ENCODE data around the gene ETV3L.
A peak's percentile ranks its signal among the peaks of the same experiment; 100 is the strongest.
"Not testable (repeated sequence)": the region's sequence is repeated elsewhere in the genome, so short reads cannot be mapped to it uniquely, and the experiment has no call there.

The ETV3L gene

DNA sequence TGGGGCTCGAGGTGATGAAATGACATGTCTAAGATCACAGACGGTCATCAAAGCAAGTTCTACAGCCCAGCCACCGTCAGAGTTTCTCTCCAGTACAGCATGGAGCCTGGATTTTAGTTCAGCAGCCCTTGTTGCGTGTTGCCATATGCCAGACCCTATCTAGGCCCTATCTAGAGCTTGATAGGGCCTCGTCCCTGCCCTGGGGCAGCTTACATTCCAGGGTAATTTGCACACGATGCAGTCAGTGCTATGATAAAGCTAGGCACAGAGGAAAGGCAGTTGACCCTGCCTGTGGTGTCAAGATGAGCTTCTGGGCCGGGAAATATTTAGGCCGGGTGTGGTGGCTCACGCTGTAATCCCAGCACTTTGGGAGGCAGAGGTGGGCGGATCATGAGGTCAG, 18.9 kb downstream of the ETV3L start:
- no peaks in the 10 kb centered on the region for H3K36me3 ChIP-seq (ENCODE audit: control insufficient read depth, insufficient read depth, low read length)
- H3K27ac ChIP-seq (ENCODE audit: low read depth, low read length, severe bottlenecking), result no peak overlapping the region
- H3K4me1 ChIP-seq (ENCODE audit: control insufficient read depth, insufficient read depth, low read length, poor library complexity, severe bottlenecking), result no peaks in the 10 kb centered on the region
- WGBS, 2 experiments (ENCODE audit: insufficient coverage in 2 of 2), result 90 to 97% methylated on average over 10 of the region's 10 CpGs
- no peak overlapping the region for H3K4me3 ChIP-seq (ENCODE audit: extremely low read depth, insufficient read depth, low read length, poor library complexity, severe bottlenecking)
- H3K9me3 ChIP-seq (ENCODE audit: control insufficient read depth, low read length), result no peaks in the 10 kb centered on the region

DNA sequence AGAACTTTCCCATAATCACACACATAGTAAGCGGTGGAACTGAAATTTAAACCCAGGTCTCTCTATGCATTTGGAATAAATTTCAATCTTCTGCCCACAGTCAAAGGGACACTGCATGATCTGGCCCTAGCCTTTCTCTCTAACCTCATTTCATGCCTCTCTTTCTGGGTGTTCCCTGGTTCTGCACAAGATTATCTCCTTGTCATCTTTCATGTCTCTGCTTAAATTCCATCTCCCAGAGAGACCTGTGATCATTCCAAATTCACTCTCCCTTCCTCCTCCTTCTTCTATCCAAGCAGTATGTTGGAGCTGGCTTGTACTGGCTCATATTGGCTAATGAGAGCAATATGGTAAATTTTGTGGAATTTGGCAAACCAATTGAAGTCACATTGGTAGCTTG, 22.2 kb downstream of the ETV3L start:
- no peaks in the 10 kb centered on the region for H3K36me3 ChIP-seq (ENCODE audit: control insufficient read depth, insufficient read depth, low read length)
- H3K4me1 ChIP-seq (ENCODE audit: control insufficient read depth, insufficient read depth, low read length, poor library complexity, severe bottlenecking), result no peaks in the 10 kb centered on the region
- no peak overlapping the region for H3K4me3 ChIP-seq (ENCODE audit: extremely low read depth, insufficient read depth, low read length, poor library complexity, severe bottlenecking)
- H3K27ac ChIP-seq (ENCODE audit: low read depth, low read length, severe bottlenecking), result no peak overlapping the region
- no peaks in the 10 kb centered on the region for H3K9me3 ChIP-seq (ENCODE audit: control insufficient read depth, low read length)
- WGBS, 2 experiments (ENCODE audit: insufficient coverage in 2 of 2), result 90% methylated on average over 1 of the region's 1 CpG; no CpG with 5 or more reads in 1 of the 2 experiments

GRCh38 chr1:157073944-157074685, 25.5 kb downstream of the ETV3L start:
- 49 to 51% methylated on average over 30 to 35 of the region's 35 CpGs for WGBS, 2 experiments (ENCODE audit: insufficient coverage in 2 of 2)

DNA sequence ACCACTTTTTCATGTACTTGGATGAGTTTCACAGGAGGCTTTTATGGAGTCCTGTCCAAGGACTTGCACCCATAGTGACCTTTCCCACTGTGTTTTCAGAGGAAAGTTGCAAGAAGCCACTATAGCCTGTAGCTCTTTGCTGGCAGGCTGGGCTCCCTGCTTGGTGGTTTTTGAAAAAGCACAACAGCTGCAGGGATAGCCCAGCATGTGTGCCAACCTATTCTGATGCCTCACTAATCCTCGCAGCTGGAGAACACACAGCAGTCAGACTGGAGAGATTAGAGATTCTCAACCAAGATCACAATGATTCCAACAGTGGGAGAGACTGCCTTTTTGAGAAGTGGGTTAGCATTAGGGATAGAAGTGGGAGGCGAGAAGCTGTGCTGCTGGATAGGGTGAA, 30.0 kb downstream of the ETV3L start:
- no peaks in the 10 kb centered on the region for H3K36me3 ChIP-seq (ENCODE audit: control insufficient read depth, insufficient read depth, low read length)

More at GRCh38 chr1:157073944-157074685, 25.5 kb downstream of the ETV3L start:
- H3K36me3 ChIP-seq (ENCODE audit: control insufficient read depth, insufficient read depth, low read length), result no peaks in the 10 kb centered on the region
- H3K27ac ChIP-seq (ENCODE audit: low read depth, low read length, severe bottlenecking), result no peak overlapping the region
- no peaks in the 10 kb centered on the region for H3K4me1 ChIP-seq (ENCODE audit: control insufficient read depth, insufficient read depth, low read length, poor library complexity, severe bottlenecking)
- H3K9me3 ChIP-seq (ENCODE audit: control insufficient read depth, low read length), result no peaks in the 10 kb centered on the region
- no peak overlapping the region for H3K4me3 ChIP-seq (ENCODE audit: extremely low read depth, insufficient read depth, low read length, poor library complexity, severe bottlenecking)

GRCh38 chr1:157059241-157059640, 40.4 kb downstream of the ETV3L start:
- WGBS, 2 experiments (ENCODE audit: insufficient coverage in 2 of 2), result 57 to 59% methylated on average over 1 to 2 of the region's 3 CpGs
- not testable (repeated sequence) for H3K36me3 ChIP-seq (ENCODE audit: control insufficient read depth, insufficient read depth, low read length); H3K4me3 ChIP-seq (ENCODE audit: extremely low read depth, insufficient read depth, low read length, poor library complexity, severe bottlenecking); H3K9me3 ChIP-seq (ENCODE audit: control insufficient read depth, low read length); H3K4me1 ChIP-seq (ENCODE audit: control insufficient read depth, insufficient read depth, low read length, poor library complexity, severe bottlenecking); H3K27ac ChIP-seq (ENCODE audit: low read depth, low read length, severe bottlenecking)

More for the DNA sequence above, 30.0 kb downstream of the ETV3L start:
- H3K4me3 ChIP-seq (ENCODE audit: extremely low read depth, insufficient read depth, low read length, poor library complexity, severe bottlenecking), result no peak overlapping the region
- WGBS, 2 experiments (ENCODE audit: insufficient coverage in 2 of 2), result 77 to 78% methylated on average over 2 of the region's 2 CpGs
- H3K9me3 ChIP-seq (ENCODE audit: control insufficient read depth, low read length), result no peaks in the 10 kb centered on the region
- no peaks in the 10 kb centered on the region for H3K4me1 ChIP-seq (ENCODE audit: control insufficient read depth, insufficient read depth, low read length, poor library complexity, severe bottlenecking)
- no peak overlapping the region for H3K27ac ChIP-seq (ENCODE audit: low read depth, low read length, severe bottlenecking)

- Histone ChIP-seq H3K36me3 (ENCODE audit: control insufficient read depth, insufficient read depth, low read length) (no peaks in the 10 kb centered on the region), H3K9me3 (ENCODE audit: control insufficient read depth, low read length) (peaks cover 2% of the 10 kb centered on the region), H3K27ac (ENCODE audit: low read depth, low read length, severe bottlenecking) (no peak overlapping the region), H3K4me3 (ENCODE audit: extremely low read depth, insufficient read depth, low read length, poor library complexity, severe bottlenecking) (no peak overlapping the region), H3K4me1 (ENCODE audit: control insufficient read depth, insufficient read depth, low read length, poor library complexity, severe bottlenecking) (no peaks in the 10 kb centered on the region)
- WGBS, 2 experiments (ENCODE audit: insufficient coverage in 2 of 2), result no CpG with 5 or more reads among the region's 1 CpG
Observed at GRCh38 chr1:157056269-157056668, 43.3 kb downstream of the ETV3L start.

- WGBS, 2 experiments (ENCODE audit: insufficient coverage in 2 of 2), result 86% methylated on average over 1 of the region's 5 CpGs; no CpG with 5 or more reads in 1 of the 2 experiments
- not testable (repeated sequence) for H3K4me1 ChIP-seq (ENCODE audit: control insufficient read depth, insufficient read depth, low read length, poor library complexity, severe bottlenecking)
Observed at GRCh38 chr1:157055729-157056128, 43.9 kb downstream of the ETV3L start.

DNA sequence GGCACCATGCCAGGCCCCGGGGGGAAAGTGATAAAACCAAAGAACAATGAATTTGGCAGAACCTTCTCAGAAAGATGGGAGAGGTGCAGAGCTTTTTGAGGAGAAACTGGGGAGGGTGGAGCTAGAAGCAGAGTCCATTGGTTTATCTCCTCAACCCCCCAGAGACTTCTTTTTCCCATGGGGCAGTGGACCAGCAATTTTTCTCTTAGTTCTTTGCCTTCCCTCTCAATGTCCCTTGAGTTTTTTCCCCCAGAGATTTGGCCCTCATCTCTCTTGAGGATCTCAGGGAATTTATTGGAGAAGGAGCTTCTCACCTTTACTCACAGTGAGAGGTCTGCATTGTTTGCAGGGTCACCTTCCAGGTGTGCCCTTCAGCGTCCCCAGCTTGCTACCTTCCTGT, 48.8 kb downstream of the ETV3L start:
- Histone ChIP-seq H3K27ac (ENCODE audit: low read depth, low read length, severe bottlenecking) (no peak overlapping the region), H3K36me3 (ENCODE audit: control insufficient read depth, insufficient read depth, low read length) (no peaks in the 10 kb centered on the region), H3K4me3 (ENCODE audit: extremely low read depth, insufficient read depth, low read length, poor library complexity, severe bottlenecking) (no peak overlapping the region), H3K9me3 (ENCODE audit: control insufficient read depth, low read length) (no peaks in the 10 kb centered on the region), H3K4me1 (ENCODE audit: control insufficient read depth, insufficient read depth, low read length, poor library complexity, severe bottlenecking) (no peaks in the 10 kb centered on the region)
- WGBS, 2 experiments (ENCODE audit: insufficient coverage in 2 of 2), result 88 to 100% methylated on average over 1 of the region's 2 CpGs

More at GRCh38 chr1:157055729-157056128, 43.9 kb downstream of the ETV3L start:
- not testable (repeated sequence) for H3K4me3 ChIP-seq (ENCODE audit: extremely low read depth, insufficient read depth, low read length, poor library complexity, severe bottlenecking); H3K27ac ChIP-seq (ENCODE audit: low read depth, low read length, severe bottlenecking); H3K36me3 ChIP-seq (ENCODE audit: control insufficient read depth, insufficient read depth, low read length); H3K9me3 ChIP-seq (ENCODE audit: control insufficient read depth, low read length)

- Histone ChIP-seq H3K9me3 (ENCODE audit: control insufficient read depth, low read length) (no peaks in the 10 kb centered on the region), H3K36me3 (ENCODE audit: control insufficient read depth, insufficient read depth, low read length) (peaks cover 8% of the 10 kb centered on the region), H3K27ac (ENCODE audit: low read depth, low read length, severe bottlenecking) (no peak overlapping the region), H3K4me1 (ENCODE audit: control insufficient read depth, insufficient read depth, low read length, poor library complexity, severe bottlenecking) (peaks cover 12% of the 10 kb centered on the region), H3K4me3 (ENCODE audit: extremely low read depth, insufficient read depth, low read length, poor library complexity, severe bottlenecking) (no peak overlapping the region)
- 60% methylated on average over 1 of the region's 2 CpGs; no CpG with 5 or more reads in 1 of the 2 experiments for WGBS, 2 experiments (ENCODE audit: insufficient coverage in 2 of 2)
Observed at GRCh38 chr1:157047062-157047410, 52.6 kb downstream of the ETV3L start.

DNA sequence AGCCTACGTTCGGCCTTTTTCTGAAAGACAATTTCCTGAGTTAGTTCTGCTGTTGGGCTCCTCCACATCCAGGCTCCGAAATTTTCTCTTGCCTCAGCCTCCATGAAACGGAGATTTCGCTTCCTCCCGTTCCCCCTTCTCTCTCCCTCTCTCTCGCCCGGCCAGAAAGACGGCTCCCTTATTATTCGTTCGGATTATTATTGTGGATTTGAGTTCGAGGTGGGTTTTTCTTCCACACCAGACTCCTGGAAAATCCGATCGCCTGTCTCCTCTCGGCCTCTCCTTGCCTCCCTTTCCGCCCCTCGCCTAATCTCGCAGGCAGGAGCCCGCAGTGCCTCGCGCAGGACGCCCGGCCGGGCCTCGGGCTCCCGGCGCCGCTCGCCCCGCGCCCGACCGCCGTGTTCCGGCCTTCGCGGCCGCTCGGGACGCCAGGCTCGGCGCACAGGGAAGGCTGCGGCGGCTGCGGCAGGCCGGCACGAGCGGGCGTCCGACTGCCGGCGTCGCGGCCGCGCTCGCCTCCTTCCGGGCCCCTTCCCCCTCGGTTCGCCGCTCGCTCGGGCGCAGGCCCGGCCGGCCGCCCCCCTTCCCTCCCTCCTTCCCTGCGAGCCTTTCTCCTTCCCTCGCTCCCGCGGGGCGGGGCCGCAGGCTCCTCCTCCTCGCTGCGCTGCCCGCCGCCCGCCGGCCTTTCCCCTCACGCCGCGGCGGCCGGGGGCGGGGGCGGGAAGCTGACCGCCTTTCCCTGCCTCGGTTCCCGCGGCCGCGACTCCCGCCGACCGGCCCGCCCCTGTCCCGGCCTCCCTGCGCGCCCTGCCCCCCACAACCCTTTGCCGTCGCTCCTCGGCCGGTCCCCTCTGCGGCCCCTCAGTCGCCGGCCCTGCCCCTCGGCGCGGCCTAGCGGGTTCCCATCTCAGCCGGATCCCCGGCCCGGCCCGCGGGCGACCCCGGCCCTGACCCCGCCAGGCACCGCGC, 54.1 kb downstream of the ETV3L start, which contains the start of gene ARHGEF11:
Gene ARHGEF11 (minus strand): TSS at position 493 of the 969 bp plus-strand sequence. CDS start 1,412 bp downstream, outside the sequence.
- no peaks in the 10 kb centered on the region for H3K9me3 ChIP-seq (ENCODE audit: control insufficient read depth, low read length)
- H3K4me3 ChIP-seq (ENCODE audit: extremely low read depth, insufficient read depth, low read length, poor library complexity, severe bottlenecking), result peak within 1 kb of the TSS; percentile 60
- H3K27ac ChIP-seq (ENCODE audit: low read depth, low read length, severe bottlenecking), result peak within 1 kb of the TSS; percentile 92
- WGBS, 2 experiments (ENCODE audit: insufficient coverage in 2 of 2), result 0% methylated on average over 45 to 93 of the region's 120 CpGs
- H3K36me3 ChIP-seq (ENCODE audit: control insufficient read depth, insufficient read depth, low read length), result peaks cover 14% of the 10 kb centered on the region
- H3K4me1 ChIP-seq (ENCODE audit: control insufficient read depth, insufficient read depth, low read length, poor library complexity, severe bottlenecking), result peaks cover 12% of the 10 kb centered on the region
